ENCODE data around the gene SPEF2.
"Not testable (repeated sequence)": the region's sequence is repeated elsewhere in the genome, so short reads cannot be mapped to it uniquely, and the experiment has no call there.

Gene SPEF2

GRCh38 chr5:35855187-35855586, 237.5 kb downstream of the SPEF2 start:
- ChIA-PET POLR2A (no interaction called here), CTCF (no interaction called here)
- Histone ChIP-seq H3K4me3 (ENCODE audit: low read depth, low read length) (no peak overlapping the region), H3K36me3 (ENCODE audit: control insufficient read depth in 2 of 2, insufficient read depth in 1 of 2, low read length in 2 of 2) (no peaks in the 10 kb centered on the region), H3K4me1 (ENCODE audit: control insufficient read depth, insufficient read depth, low read length) (peaks cover 4% of the 10 kb centered on the region), H3K9me3 (ENCODE audit: control insufficient read depth, insufficient read depth, low read depth, low read length) (no peaks in the 10 kb centered on the region; the same call in 1 of the 2 replicates), H3K27ac (ENCODE audit: extremely low read depth, low read depth, low read length) (no peak overlapping the region)
- TF ChIP-seq ZNF560 (tag by site-specific recombination; IDR thresholded peaks at IDR 0.05; ENCODE audit: borderline replicate concordance) (no peak), INSM2 (tag by site-specific recombination; IDR thresholded peaks at IDR 0.05) (no peak), ZNF354C (tag by site-specific recombination; IDR thresholded peaks at IDR 0.05; ENCODE audit: borderline replicate concordance, low read depth) (no peak), ZNF830 (tag by site-specific recombination; IDR thresholded peaks at IDR 0.05; ENCODE audit: low read depth) (no peak), ZNF768 (tag by site-specific recombination; IDR thresholded peaks at IDR 0.05) (no peak), ZNF791 (tag by site-specific recombination; IDR thresholded peaks at IDR 0.05) (no peak), ZNF664 (tag by site-specific recombination; IDR thresholded peaks at IDR 0.05) (no peak), ZNF266 (tag by site-specific recombination; IDR thresholded peaks at IDR 0.05; ENCODE audit: low read depth) (no peak), ZSCAN4 (tag by site-specific recombination; IDR thresholded peaks at IDR 0.05) (no peak), ZNF626 (tag by site-specific recombination; IDR thresholded peaks at IDR 0.05) (no peak), TRIM28 (IDR thresholded peaks at IDR 0.05; ENCODE audit: borderline replicate concordance, low read length) (no peak), REST (tag by site-specific recombination; IDR thresholded peaks at IDR 0.05) (no peak), SP3 (tag by site-specific recombination; IDR thresholded peaks at IDR 0.05) (no peak), ZXDB (tag by site-specific recombination; IDR thresholded peaks at IDR 0.05) (no peak), ZNF610 (tag by site-specific recombination; IDR thresholded peaks at IDR 0.05; ENCODE audit: borderline replicate concordance) (no peak), ELK4 (IDR thresholded peaks at IDR 0.05; ENCODE audit: borderline replicate concordance, low read depth, low read length) (no peak)

GRCh38 chr5:35856186-35856764, 238.6 kb downstream of the SPEF2 start:
- H3K4me3 ChIP-seq (ENCODE audit: low read depth, low read length); H3K4me1 ChIP-seq (ENCODE audit: control insufficient read depth, insufficient read depth, low read length); H3K27ac ChIP-seq (ENCODE audit: extremely low read depth, low read depth, low read length); H3K36me3 ChIP-seq (ENCODE audit: control insufficient read depth in 2 of 2, insufficient read depth in 1 of 2, low read length in 2 of 2); POLR2A ChIA-PET; H3K9me3 ChIP-seq (ENCODE audit: control insufficient read depth, insufficient read depth, low read depth, low read length): not testable (repeated sequence)
- CTCF ChIA-PET, result interaction anchor here (1.3 kb wide), 1 partner anchor 69 kb away, joined by 4 read pairs; no protein-coding TSS in a partner anchor

All from HEK293 (cell line).